GM21619 (cell line): Measurements from ENCODE around the gene FDPS.
"Not testable (repeated sequence)": the region's sequence is repeated elsewhere in the genome, so short reads cannot be mapped to it uniquely, and the experiment has no call there.

ENCODE experiments used
- ATAC-seq: cut with Tn5 transposase; IDR thresholded peaks from one replicate; pipeline ENCODE4 v1.9.1; 2021; ENCODE audit not compliant: unreplicated experiment

Gene FDPS

DNA sequence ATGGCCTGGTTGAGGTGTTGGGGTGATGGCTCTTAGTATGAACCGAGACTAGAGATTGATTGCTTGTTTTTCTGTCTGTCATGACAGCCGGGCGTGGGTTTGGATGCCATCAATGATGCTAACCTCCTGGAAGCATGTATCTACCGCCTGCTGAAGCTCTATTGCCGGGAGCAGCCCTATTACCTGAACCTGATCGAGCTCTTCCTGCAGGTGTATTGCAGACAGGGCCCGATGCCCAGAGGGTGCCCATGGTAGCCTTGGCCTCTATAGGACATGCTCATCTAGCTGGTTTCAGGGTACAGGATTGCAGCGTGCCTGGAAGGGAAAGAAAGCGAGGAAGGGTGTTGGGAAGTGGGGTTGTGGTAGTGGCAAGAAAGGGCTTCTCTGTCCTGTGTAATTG, 9.4 kb downstream of the FDPS start:
- no peak for ATAC-seq

DNA sequence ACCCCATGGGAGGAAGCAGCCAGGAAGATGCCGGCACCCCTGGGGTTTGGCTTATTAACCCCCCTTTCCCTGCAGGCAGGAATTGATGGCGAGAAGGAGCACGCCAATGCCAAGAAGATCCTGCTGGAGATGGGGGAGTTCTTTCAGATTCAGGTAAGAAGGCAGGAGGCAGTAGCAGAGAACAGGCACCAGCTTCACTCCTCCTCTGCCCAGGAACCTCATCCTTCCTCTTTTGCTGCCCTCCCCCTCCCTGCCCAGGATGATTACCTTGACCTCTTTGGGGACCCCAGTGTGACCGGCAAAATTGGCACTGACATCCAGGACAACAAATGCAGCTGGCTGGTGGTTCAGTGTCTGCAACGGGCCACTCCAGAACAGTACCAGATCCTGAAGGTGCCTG, 10.9 kb downstream of the FDPS start:
- ATAC-seq: no peak

DNA sequence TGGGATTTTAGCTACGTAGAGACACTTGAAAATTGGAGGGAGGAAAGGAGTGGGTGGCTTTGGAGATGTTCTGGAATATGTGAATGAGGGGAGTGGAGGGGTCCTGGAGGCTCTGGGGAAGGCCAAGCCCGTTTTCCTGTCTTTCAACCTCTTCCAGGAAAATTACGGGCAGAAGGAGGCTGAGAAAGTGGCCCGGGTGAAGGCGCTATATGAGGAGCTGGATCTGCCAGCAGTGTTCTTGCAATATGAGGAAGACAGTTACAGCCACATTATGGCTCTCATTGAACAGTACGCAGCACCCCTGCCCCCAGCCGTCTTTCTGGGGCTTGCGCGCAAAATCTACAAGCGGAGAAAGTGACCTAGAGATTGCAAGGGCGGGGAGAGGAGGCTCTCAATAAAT, 11.6 kb downstream of the FDPS start:
- no peak for ATAC-seq

DNA sequence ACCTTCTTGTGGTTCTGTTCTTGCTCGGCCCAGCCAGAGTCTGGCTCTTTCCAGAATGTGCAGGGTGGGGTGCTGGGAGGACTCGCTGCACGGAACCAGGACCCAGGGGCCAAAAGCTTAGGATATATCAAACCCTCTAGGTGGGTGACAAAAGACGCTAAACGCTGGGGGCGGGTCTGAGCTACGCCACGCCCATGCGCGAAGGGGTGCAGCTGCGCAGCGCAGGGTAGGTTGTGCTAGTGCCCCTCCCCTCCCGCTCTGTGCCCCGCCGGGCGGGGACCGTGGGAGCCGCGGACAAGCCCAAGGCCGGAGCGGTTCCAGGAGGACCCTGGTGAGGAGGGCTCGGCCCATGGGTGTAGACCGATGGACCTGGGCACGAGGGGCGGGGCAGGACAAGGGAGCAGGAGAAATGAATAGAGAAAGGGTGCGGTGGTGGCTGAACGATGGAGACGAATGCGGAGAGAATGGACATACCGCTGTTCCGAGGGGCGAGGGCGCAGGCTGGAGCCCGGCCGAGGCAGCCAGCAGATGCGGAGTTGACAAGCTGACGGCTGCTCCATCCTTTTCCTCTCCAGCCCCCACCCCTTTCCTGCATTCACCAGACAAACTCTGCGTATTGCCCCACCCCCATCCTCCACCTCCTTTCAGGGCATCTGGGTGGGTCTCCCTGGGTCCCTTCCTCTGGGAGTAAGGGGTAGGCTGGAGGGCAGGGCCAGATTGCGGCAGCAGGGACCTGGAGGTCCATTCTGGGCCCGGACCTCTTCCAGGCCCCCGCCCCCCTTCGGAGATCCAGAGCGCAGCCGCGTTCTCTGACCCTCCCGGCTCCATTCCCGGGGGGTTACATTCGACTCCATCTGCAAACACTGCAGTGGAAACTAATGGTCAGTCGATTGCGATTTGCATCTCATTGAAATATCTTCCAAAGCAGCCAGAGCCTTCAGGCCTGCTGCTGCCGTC, 12.3 kb downstream of the FDPS start, which contains the start of gene RUSC1:
RUSC1 (plus strand) TSS at position 234 of the 957 bp plus-strand sequence. CDS start 880 bp downstream, outside the sequence.
- ATAC-seq: no peak

DNA sequence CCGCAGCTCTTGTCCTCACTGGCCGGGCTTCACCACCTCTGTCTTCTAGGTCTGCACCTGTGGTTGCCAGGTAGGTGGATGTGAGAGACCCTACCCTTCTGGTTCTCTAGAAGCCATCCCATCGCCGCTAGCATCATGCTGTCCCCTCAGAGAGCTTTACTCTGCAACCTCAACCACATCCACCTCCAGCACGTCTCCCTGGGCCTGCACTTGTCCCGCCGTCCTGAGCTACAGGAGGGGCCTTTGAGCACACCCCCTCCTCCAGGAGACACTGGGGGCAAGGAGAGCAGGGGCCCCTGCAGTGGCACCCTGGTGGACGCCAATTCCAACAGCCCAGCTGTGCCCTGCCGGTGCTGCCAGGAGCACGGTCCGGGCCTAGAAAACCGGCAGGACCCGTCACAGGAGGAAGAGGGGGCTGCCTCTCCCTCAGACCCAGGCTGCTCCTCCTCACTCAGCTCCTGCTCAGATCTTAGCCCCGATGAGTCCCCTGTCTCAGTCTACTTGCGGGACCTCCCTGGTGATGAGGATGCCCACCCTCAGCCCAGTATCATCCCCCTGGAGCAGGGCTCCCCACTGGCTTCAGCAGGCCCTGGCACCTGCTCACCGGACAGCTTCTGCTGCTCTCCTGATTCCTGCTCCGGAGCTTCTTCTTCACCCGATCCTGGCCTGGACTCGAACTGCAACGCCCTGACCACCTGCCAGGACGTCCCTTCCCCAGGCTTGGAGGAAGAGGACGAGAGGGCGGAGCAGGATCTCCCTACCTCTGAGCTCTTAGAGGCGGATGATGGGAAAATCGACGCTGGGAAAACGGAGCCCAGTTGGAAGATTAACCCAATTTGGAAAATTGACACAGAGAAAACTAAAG, 13.2 kb downstream of the FDPS start:
- ATAC-seq: no peak

DNA sequence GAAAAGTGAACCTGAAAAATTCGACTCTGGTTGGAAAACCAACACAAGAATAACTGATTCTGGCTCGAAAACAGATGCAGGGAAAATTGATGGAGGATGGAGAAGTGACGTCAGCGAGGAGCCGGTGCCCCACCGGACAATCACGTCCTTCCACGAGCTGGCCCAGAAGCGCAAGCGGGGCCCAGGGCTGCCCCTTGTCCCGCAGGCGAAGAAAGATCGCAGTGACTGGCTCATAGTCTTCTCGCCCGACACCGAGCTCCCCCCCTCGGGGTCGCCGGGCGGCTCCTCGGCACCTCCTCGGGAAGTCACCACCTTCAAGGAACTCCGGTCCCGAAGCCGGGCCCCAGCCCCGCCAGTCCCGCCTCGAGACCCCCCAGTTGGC, 13.9 kb downstream of the FDPS start:
- no peak for ATAC-seq

DNA sequence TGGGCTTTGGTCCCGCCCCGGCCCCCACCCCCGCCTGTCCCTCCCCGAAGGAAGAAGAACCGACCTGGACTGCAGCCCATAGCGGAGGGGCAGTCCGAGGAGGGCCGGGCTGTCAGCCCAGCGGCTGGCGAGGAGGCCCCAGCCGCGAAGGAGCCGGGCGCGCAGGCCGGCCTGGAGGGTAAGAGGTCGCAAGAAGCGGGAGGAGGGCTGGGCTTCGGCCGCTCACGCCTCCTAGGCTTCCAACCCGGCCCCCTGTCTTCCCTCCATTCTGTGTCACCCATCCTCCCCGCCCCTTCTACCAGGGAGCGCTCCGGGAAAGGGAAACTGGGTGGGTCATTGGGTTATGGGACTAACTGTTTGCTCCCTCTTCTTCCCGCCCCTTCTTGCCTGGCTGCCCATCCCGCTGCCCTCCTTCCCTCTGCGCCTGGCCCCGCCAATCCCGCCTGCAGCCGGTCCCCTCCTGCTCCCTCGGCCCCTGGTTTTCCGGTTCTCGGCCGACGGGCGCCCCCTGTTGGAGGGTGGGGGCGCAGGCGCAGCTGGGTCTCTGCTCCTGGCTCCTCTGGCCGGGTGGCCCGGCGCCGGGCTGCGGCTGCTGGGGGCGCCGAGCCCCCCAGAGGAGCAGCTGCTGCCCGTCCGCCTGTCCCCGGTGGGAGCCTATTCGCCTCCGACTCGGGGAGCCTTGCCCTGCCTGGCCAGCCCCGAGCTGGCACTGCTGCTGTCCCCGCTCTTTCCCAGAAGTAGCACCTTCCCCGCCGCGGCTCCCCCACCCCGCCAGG, 14.5 kb downstream of the FDPS start:
- ATAC-seq: peak; percentile 31

DNA sequence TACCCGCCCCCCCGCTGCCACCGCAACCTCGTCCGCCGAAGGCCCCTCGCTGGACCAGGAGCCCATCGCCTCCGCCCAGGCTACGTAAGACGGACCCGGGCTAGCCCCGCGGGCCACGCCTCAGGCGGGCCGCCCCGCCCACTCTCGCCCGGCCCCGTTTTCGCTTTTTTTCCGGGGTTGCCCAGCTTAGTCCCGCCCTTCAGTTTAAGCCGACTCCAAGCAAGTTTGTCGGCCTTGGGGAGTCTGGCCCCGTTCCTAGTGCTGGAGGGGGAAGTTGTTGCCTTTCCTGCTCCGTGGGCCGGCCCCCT, 15.0 kb downstream of the FDPS start:
- ATAC-seq: peak; percentile 33

DNA sequence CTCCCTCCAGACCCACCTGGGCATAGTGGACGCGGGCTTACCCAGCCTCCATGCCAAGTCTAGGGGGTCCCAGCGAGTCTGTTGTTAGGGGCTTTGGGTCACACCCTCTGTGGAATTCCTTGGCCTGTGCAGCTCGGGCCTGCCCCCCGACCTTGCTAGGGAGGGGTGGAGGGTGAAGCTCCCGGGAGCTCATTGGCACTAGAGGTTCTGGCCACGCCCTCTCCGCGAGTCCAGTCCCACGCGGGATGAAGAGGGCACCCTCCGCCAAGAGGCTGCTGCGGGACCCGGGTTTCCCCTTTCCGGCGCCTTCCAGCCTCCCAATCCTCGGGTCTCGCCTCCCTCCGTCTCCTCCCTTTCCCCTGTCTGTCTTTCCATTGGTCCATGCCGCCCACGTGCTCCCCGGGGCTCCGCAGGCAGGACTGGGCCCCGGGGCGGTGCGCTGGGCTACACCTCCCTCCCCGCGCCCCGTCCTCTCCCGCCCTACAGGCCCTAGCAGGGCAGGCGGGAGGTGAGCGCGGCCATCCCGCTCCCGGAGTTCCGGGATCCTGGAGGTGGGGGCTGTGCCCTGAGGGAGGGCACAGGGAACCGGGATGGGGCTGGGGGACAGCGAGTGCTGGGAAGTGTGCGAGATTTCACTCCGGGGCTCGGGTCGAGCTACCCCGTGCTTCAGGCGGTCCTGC, 15.5 kb downstream of the FDPS start:
- peak; percentile 65 for ATAC-seq

DNA sequence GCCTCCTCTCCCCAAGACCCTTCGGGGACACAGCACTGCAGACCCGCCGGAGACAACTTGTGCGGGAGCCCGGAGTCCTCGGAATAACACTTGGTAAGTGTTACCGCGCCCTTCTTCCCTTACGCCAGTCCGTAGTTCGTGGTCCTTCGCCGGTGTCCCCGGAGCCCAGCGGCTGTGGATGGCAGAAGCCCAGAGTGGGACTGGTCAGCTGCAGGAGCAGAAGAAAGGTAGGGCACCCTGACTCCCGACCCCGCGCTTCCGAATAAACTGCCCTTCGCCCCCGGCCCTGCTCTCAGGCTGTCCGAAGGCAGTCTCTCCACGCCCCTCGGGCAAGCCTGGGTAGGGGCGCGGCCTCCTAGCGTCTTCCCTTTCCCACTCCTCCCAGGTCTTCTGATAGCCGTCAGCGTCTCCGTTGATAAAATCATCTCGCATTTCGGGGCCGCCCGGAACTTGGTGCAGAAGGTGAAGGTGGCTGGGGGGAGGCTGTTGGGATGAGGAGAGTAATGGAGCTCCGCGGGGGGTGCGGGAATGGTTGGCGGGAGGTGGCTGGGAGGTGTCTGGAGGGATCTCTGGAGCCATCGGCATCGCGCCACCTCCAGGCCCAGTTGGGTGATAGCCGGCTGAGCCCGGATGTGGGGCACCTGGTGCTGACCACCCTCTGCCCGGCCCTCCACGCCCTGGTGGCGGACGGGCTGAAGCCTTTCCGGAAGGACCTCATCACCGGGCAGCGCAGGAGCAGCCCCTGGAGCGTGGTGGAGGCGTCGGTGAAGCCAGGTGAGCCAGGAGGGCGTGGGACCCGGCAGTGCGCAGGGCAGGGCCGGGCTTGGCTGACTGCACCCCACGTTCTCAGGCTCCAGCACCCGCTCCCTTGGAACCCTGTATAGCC, 16.3 kb downstream of the FDPS start:
- no peak for ATAC-seq

DNA sequence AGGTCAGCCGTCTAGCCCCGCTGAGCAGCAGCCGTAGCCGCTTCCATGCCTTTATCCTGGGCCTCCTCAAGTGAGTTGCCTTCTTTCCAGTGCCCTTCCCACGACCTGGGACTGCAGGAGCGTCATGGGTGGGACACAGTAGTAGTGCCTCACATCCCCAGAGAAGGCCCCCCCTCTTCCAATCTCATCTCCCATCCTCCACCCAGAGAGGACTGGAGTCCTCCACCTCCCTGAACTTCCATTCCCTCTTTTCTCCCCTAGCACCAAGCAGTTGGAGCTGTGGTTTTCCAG, 16.9 kb downstream of the FDPS start:
- ATAC-seq: no peak

DNA sequence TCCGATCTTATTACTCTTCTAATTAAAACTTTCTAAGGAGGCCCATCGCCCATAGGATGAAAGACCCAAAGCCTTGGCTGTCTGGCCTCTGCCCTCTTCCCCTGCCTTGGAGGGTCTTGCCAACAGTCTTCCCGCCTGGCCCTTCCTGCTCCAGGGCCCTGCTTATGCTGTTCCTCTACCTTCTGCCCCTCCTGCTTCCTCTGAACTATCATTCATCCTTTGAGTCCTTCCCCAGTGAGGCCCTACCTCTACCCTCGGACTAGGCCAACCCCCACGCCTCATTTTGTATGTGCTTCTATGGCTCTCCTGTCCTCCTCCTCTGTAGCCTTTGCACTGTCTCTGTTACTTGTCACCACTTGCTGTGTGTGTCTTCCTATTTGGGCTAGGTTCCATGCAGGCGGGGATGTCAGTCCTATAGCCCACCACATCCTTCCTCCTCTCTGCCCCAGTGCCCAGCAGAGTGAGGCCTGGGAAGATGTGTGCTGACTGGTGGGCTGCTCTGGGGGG, 17.4 kb downstream of the FDPS start:
- no peak for ATAC-seq

DNA sequence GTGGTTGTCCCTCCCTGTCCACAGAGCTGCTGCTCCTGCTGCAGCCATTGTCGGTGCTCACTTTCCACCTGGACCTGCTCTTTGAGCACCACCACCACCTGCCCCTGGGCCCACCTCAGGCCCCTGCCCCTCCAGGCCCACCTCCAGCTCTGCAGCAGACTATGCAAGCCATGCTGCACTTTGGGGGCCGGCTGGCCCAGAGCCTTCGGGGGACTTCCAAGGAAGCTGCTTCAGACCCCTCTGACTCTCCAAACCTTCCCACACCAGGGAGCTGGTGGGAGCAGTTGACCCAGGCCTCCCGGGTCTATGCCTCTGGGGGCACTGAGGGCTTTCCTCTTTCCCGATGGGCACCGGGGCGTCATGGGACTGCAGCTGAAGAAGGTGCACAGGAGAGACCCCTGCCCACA, 18.0 kb downstream of the FDPS start:
- no peak for ATAC-seq

DNA sequence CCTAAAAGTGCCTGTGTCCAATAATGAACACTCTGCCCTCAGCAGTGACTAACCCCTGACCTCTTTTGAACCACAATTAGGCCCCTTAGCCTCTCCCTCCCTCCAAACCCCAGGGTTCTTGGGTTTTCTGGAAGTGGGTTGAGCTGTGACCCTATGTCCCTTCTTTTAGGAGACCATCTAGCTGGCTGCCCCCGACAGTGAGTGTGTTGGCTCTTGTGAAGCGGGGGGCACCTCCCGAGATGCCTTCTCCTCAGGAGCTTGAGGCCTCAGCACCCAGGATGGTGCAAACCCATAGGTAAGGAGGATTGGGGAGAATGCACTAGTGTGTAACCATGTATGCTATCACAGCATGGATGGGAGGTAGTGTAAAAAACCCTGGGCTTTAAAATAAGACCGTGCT, 19.3 kb downstream of the FDPS start:
- ATAC-seq: no peak

DNA sequence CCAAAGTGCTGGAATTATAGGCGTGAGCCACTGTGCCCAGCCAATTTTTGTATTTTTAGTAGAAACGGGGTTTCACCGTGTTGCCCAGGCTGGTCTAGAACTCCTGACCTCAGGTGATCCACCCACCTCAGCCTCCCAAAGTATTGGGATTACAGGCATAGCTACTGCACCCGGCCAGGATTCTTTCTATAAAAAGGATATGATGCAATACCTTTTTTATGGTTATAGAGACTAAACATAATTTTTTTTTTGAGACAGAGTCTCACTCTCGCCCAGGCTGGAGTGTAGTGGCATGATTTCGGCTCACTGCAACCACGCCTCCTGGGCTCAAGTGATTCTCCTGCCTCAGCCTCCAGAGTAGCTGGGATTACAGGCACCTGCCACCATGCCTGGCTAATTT, 20.2 kb downstream of the FDPS start:
- not testable (repeated sequence) for ATAC-seq

DNA sequence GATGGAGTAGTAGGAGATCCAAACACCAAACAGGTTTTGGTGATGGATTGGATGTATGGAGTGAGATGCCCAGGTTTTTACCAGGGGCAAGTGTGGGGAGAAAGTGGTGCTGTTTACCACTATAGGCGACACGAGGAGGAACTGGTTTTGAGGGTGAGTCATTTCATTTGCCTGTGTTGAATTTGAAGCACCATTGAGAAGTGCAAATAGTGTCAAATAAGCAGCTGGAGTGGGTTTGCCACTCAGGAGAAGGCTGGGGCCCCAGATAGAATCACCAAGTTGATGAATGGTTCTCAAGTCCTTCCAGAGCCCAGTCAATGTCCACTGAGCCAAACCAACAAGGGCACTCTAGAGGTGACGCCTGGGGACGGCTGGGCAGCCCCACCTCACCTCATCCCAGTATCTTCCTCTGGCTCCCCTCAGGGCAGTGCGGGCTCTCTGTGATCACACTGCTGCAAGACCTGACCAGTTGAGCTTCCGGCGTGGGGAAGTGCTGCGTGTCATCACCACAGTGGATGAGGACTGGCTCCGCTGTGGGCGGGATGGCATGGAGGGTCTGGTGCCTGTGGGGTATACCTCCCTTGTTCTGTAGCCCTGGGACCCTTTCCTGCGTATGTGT, 21.4 kb downstream of the FDPS start:
- ATAC-seq: no peak

DNA sequence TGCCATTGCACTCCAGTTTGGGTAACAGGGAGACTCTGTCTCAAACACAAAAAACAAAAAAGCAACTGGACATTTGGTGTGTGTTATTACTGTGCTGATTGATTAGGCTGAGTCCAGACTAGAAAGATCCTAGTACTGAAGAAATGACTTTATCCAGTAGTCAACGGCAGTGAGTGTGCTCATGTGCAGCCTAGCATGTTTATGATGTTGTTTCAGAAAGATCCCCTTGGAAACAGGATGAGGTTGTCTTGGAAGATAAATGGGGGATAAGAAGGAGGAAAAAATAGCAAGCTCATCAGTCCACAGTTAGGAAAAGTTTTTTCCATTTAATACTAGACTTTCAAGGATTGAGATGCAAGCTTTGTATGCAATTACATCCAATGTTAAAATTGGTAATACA, 26.3 kb downstream of the FDPS start:
- no peak for ATAC-seq

DNA sequence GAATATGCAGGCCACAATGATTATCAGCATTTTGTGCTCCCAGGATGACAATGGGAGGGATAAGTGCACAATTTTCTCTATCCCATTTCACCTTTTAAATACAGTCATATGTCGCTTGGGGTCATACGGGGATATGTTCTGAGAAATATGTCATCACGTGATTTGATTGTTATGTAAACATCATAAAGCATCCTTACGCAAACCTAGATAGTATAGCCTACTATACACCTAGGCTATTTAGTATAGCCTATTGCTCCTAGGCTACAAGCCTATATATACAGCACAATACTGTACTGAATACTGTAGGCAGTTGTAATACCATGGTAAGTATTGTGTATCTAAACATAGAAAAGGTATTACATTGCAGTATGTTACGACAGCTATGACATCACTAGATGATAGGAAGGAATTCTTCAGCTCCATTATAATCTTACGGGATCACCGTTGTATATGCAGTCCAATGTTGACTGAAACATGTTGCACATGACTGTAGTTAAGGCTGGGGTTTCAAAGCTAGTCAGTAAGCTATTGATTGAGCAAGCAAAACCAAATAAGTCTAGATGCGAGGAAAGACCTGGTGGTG, 30.9 kb downstream of the FDPS start:
- no peak for ATAC-seq

DNA sequence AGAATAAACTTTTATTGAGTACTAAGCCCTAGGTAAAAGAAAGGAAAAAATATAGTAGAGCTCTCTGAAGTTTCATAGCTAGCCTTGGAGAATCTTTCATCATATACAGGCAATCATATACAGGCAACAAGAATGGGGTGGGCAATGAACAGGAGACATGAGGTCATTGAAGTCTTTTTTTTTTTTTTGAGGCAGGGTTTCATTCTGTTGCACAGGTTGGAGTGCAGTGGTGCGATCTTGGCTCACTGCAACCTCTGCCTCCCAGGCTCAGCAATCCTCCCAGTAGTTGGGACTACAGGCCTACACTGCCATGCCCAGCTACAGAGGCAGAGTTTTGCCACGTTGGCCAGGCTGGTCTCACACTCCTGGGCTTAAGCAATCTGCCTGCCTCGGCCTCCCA, 34.2 kb downstream of the FDPS start:
- ATAC-seq: no peak
